ENCODE results near the gene KLC4.

Gene KLC4

DNA sequence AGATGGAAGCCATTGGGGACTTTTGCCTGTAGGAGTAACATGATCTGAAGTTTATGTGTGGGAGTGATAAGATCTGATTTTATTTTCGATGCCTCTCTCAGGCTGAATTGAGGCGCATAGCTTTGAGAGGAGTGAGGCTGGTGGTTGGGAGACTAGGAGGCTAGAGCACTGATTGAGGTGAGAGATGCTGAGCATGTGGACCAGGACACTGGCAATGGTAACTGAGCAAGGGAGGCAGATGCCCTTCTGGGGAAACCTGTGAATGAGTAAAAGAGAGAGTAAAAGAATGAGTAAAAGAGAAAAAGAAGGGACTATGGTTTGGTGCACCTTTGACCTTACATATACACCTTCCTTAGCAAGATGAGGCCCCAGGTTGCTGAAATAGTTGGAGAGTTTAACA, 35.0 kb upstream of the KLC4 start:
- Histone ChIP-seq H2AFZ (no peak overlapping the region), H3K9me3 (ENCODE audit: control insufficient read depth, low read length) (no peaks in the 10 kb centered on the region), H3K27ac (no peak overlapping the region), H3K4me1 (peaks cover 11% of the 10 kb centered on the region), H3K27me3 (ENCODE audit: control insufficient read depth, insufficient read depth, low read length) (no peaks in the 10 kb centered on the region), H3K4me2 (ENCODE audit: low read length) (no peak overlapping the region), H3K79me2 (no peaks in the 10 kb centered on the region), H3K9ac (no peak overlapping the region), H3K36me3 (ENCODE audit: control insufficient read depth, insufficient read depth, low read length) (no peaks in the 10 kb centered on the region), H3K4me3 (ENCODE audit: low read depth, low read length) (no peak overlapping the region)
- TF ChIP-seq, protein P1, sequence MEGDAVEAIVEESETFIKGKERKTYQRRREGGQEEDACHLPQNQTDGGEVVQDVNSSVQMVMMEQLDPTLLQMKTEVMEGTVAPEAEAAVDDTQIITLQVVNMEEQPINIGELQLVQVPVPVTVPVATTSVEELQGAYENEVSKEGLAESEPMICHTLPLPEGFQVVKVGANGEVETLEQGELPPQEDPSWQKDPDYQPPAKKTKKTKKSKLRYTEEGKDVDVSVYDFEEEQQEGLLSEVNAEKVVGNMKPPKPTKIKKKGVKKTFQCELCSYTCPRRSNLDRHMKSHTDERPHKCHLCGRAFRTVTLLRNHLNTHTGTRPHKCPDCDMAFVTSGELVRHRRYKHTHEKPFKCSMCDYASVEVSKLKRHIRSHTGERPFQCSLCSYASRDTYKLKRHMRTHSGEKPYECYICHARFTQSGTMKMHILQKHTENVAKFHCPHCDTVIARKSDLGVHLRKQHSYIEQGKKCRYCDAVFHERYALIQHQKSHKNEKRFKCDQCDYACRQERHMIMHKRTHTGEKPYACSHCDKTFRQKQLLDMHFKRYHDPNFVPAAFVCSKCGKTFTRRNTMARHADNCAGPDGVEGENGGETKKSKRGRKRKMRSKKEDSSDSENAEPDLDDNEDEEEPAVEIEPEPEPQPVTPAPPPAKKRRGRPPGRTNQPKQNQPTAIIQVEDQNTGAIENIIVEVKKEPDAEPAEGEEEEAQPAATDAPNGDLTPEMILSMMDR (IDR thresholded peaks at IDR 0.05) = no peak

DNA sequence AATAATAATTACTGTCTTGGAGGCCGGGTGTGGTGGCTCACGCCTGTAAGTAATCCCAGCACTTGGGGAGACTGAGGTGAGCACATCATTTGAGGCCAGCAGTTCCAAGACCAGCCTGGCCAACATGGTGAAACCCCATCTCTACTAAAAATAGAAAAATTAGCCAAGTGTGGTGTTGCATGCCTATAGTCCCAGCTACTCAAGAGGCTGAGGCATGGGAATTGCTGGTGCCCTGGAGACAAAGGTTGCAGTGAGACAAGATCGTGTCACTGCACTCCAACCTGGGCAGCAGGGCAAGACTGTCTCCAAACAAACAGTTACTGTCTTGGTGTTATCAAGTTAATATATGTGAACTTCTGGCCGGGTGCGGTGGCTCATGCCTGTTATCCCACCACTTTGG, 33.1 kb upstream of the KLC4 start:
- no peak overlapping the region for H3K4me3 ChIP-seq (ENCODE audit: low read depth, low read length)
- no peaks in the 10 kb centered on the region for H3K79me2 ChIP-seq
- no peak overlapping the region for H3K9ac ChIP-seq
- no peaks in the 10 kb centered on the region for H3K27me3 ChIP-seq (ENCODE audit: control insufficient read depth, insufficient read depth, low read length)
- H3K36me3 ChIP-seq (ENCODE audit: control insufficient read depth, insufficient read depth, low read length) = no peaks in the 10 kb centered on the region
- H3K4me1 ChIP-seq = peaks cover 6% of the 10 kb centered on the region
- H3K9me3 ChIP-seq (ENCODE audit: control insufficient read depth, low read length) = no peaks in the 10 kb centered on the region
- TF ChIP-seq, protein P1 (IDR thresholded peaks at IDR 0.05) = no peak
- H3K27ac ChIP-seq = no peak overlapping the region
- no peak overlapping the region for H2AFZ ChIP-seq
- no peak overlapping the region for H3K4me2 ChIP-seq (ENCODE audit: low read length)

DNA sequence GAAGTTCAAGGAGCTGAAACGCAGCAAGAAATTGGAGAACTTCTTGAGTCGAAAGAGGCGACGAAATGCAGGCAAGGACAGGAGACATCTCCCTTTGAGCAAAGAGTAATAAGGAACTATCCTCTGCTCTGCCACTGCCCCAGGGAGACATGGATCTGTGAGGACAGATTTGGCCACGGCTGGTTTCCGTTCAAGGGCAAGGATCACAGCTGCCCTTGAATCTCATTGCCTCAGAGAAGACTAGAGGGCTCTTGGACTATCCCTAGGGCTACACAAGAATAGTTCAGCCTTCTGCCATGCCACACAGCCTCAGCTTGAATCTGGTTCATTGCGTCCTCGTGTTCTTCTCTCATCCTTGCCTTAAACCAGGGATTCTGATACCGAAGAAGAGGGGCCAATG, 30.3 kb upstream of the KLC4 start:
- H3K36me3 ChIP-seq (ENCODE audit: control insufficient read depth, insufficient read depth, low read length) = no peaks in the 10 kb centered on the region

DNA sequence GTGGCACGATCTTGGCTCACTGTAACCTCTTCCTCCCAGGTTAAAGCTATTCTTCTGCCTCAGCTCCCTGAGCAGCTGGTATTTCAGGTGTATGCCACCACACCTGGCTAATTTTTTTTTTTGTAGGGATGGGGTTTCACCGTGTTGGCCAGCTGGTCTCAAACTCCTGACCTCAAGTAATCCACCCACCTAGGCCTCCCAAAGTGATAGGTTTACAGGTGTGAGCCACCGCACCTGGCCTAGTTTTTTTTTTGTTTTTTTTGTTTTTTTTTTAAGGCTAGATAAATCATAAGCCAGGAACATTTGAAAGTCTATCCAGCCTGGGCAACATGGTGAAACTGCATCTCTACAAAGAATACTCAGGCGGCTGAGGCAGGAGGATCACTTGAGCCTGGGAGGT, 27.1 kb upstream of the KLC4 start:
- no peaks in the 10 kb centered on the region for H3K4me1 ChIP-seq
- no peaks in the 10 kb centered on the region for H3K27me3 ChIP-seq (ENCODE audit: control insufficient read depth, insufficient read depth, low read length)
- H3K9ac ChIP-seq = no peak overlapping the region
- TF ChIP-seq, protein P1 (IDR thresholded peaks at IDR 0.05) = no peak
- no peak overlapping the region for H2AFZ ChIP-seq
- H3K4me3 ChIP-seq (ENCODE audit: low read depth, low read length) = no peak overlapping the region
- H3K9me3 ChIP-seq (ENCODE audit: control insufficient read depth, low read length) = no peaks in the 10 kb centered on the region
- H3K36me3 ChIP-seq (ENCODE audit: control insufficient read depth, insufficient read depth, low read length) = no peaks in the 10 kb centered on the region
- no peaks in the 10 kb centered on the region for H3K79me2 ChIP-seq
- no peak overlapping the region for H3K27ac ChIP-seq
- no peak overlapping the region for H3K4me2 ChIP-seq (ENCODE audit: low read length)

More for the DNA sequence above, 30.3 kb upstream of the KLC4 start:
- Histone ChIP-seq H3K4me3 (ENCODE audit: low read depth, low read length) (no peak overlapping the region), H3K9ac (no peak overlapping the region), H3K27me3 (ENCODE audit: control insufficient read depth, insufficient read depth, low read length) (no peaks in the 10 kb centered on the region), H3K4me1 (peaks cover 3% of the 10 kb centered on the region), H3K9me3 (ENCODE audit: control insufficient read depth, low read length) (no peaks in the 10 kb centered on the region), H3K4me2 (ENCODE audit: low read length) (no peak overlapping the region), H2AFZ (no peak overlapping the region), H3K79me2 (no peaks in the 10 kb centered on the region), H3K27ac (no peak overlapping the region)
- TF ChIP-seq, protein P1 (IDR thresholded peaks at IDR 0.05) = no peak

DNA sequence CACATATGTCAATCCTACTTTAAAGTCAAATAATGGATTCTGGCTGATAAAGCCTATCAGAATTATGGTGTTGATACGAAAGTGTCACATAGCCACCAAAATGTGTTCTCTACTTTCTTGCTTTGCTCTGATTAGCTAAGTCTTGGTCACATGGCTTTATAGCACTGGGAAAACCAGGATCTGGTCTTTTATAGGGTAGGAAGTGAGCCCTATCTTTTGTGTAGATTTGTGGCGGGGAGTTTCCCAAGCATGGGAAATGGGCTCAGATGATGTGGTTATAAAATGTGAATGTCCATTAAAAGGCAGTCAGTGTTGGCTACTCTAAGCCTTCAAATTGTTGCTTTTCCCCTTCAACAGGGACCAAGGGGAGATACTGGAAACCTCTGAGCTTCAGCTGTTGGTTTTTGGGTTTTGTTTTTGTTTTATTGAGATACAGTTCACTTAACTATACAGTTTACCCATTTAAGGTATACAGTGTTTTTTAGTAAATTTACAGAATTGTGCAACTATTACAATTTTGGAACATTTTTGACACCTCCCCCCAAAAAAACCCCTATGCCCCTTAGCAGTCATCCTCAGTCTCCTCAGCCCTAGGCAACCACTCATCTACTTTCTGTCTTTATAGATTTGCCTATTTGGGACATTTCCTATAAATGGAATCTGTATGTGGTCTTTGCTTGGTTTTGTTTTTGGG, 25.8 kb upstream of the KLC4 start:
- H3K79me2 ChIP-seq = no peaks in the 10 kb centered on the region
- no peaks in the 10 kb centered on the region for H3K36me3 ChIP-seq (ENCODE audit: control insufficient read depth, insufficient read depth, low read length)

More for the DNA sequence above, 25.8 kb upstream of the KLC4 start:
- TF ChIP-seq, protein P1 (IDR thresholded peaks at IDR 0.05) = no peak
- Histone ChIP-seq H2AFZ (no peak overlapping the region), H3K27ac (no peak overlapping the region), H3K27me3 (ENCODE audit: control insufficient read depth, insufficient read depth, low read length) (no peaks in the 10 kb centered on the region), H3K4me2 (ENCODE audit: low read length) (no peak overlapping the region), H3K4me1 (no peaks in the 10 kb centered on the region), H3K4me3 (ENCODE audit: low read depth, low read length) (no peak overlapping the region), H3K9me3 (ENCODE audit: control insufficient read depth, low read length) (no peaks in the 10 kb centered on the region), H3K9ac (no peak overlapping the region)
